ENCODE measurements around the gene ARVCF. TPM values are rescaled to one million over a fixed set of nuclear protein-coding genes. Genes with fewer than 3 reads are reported as not detected.

ARVCF gene
- total RNA-seq, 2 donors from 2014 or later, result 39.6 to 65.9 TPM

DNA sequence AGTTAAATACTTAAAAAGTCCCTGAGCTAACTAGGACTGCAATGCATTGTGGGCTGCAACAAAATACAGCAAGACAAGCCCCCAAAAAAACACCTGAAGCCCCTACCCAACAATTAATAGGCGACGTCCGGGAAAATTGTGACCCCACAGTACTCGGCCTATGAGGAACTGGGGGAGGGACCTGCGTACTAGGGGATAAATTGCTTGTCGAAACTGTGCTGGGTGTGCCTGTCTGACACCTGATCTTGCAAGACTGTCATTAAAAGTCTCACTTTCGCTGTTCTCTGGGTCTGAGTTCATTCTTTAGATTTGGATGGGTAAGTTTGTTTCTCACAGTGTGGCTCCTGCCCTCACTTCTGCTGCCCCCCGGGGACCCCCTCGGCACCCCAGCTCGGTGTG, 19.5 kb upstream of the ARVCF start:
- H3K4me3 ChIP-seq, result no peak overlapping the region
- no peak for TF ChIP-seq POLR2A (IDR thresholded peaks at IDR 0.05)
- no peak for TF ChIP-seq POLR2AphosphoS5 (IDR thresholded peaks at IDR 0.05)
- TF ChIP-seq, protein P1, sequence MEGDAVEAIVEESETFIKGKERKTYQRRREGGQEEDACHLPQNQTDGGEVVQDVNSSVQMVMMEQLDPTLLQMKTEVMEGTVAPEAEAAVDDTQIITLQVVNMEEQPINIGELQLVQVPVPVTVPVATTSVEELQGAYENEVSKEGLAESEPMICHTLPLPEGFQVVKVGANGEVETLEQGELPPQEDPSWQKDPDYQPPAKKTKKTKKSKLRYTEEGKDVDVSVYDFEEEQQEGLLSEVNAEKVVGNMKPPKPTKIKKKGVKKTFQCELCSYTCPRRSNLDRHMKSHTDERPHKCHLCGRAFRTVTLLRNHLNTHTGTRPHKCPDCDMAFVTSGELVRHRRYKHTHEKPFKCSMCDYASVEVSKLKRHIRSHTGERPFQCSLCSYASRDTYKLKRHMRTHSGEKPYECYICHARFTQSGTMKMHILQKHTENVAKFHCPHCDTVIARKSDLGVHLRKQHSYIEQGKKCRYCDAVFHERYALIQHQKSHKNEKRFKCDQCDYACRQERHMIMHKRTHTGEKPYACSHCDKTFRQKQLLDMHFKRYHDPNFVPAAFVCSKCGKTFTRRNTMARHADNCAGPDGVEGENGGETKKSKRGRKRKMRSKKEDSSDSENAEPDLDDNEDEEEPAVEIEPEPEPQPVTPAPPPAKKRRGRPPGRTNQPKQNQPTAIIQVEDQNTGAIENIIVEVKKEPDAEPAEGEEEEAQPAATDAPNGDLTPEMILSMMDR (IDR thresholded peaks at IDR 0.05), result no peak
- no peaks in the 10 kb centered on the region for H3K9me3 ChIP-seq
- H3K27me3 ChIP-seq (replicated peaks; ENCODE audit: insufficient read depth), result no peaks in the 10 kb centered on the region
- intact Hi-C loops (cut with DNase I), result no loop called here
- DNase-seq (ENCODE audit: low spot score), result no peak
- H3K27ac ChIP-seq, result no peak overlapping the region
- H3K36me3 ChIP-seq, result peaks cover 0 to 5% of the 10 kb centered on the region in 2 donors
- H3K4me1 ChIP-seq (replicated peaks), result no peaks in the 10 kb centered on the region
- 91% methylated on average over 10 of the region's 10 CpGs for WGBS

DNA sequence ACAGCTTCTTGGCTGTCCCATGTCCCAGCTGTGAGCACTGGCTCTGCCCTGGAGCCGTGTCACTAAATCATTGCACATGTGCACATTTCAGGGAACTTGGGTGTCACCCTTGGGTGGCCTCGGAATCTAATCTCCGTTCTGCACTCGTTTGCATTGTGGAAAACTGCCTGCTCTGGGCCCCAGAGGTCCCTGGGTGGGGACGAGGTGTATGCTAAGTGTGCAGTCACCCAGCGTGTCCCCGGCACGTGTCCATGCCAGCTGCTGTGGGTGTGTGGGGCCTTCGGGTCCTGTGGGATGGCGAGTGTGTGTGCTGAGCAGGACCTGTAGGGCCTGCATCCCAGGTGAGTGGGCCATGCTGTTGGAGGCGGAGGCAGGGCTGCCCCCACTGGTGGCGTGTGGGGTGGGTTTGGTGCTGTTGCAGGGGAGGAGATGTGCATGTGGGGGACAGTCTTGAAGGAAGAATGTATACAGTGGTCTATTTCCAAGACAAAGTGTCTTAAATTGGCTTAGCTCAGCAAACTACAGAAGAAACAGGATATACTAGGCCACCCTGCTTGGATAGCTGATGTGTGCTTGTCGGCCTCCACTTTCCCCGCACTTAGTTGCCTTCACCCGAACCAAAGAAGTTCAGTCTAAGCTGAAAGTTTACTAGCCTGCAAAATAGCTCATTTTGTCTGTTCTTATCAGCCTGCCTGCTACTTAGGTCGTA, 18.9 kb upstream of the ARVCF start:
- Histone ChIP-seq H3K9me3 (no peaks in the 10 kb centered on the region), H3K4me1 (replicated peaks) (no peaks in the 10 kb centered on the region), H3K27me3 (replicated peaks; ENCODE audit: insufficient read depth) (no peaks in the 10 kb centered on the region), H3K27ac (no peak overlapping the region), H3K4me3 (no peak overlapping the region), H3K36me3 (peaks cover 0 to 5% of the 10 kb centered on the region in 2 donors)
- no peak for TF ChIP-seq POLR2A (IDR thresholded peaks at IDR 0.05)
- TF ChIP-seq, protein P1 (IDR thresholded peaks at IDR 0.05), result no peak
- no peak for TF ChIP-seq POLR2AphosphoS5 (IDR thresholded peaks at IDR 0.05)
- intact Hi-C loops (cut with DNase I), result no loop called here
- no peak for DNase-seq (ENCODE audit: low spot score)
- 85% methylated on average over 16 of the region's 16 CpGs for WGBS

DNA sequence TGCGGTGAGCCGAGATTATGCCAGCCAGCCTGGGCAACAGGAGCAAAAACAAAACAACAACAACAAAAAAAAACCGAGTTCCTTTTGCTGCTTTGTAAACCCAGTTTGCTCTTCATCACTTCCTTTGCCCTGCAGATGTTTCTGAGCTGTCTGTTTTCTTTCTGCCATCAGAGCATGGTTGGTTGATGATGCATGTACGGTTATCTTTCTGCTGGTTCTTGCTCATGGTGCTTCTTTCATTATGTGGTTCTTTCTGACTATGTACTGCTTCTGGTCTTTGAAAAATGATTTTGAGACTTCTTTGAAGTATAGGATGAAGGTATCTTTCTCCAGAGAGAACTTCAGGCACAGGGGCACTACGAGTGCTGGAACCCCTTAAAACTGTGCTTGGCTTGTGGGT, 17.5 kb upstream of the ARVCF start:
- no peaks in the 10 kb centered on the region for H3K4me1 ChIP-seq (replicated peaks)
- no peak overlapping the region for H3K4me3 ChIP-seq
- no peaks in the 10 kb centered on the region for H3K9me3 ChIP-seq
- 84% methylated on average over 5 of the region's 5 CpGs for WGBS
- TF ChIP-seq POLR2AphosphoS5 (IDR thresholded peaks at IDR 0.05) (no peak), POLR2A (IDR thresholded peaks at IDR 0.05) (no peak)
- TF ChIP-seq, protein P1 (IDR thresholded peaks at IDR 0.05), result no peak
- H3K27ac ChIP-seq, result no peak overlapping the region
- intact Hi-C loops (cut with DNase I), result no loop called here
- no peak for DNase-seq (ENCODE audit: low spot score)
- no peaks in the 10 kb centered on the region for H3K27me3 ChIP-seq (replicated peaks; ENCODE audit: insufficient read depth)
- H3K36me3 ChIP-seq, result peaks cover 0 to 5% of the 10 kb centered on the region in 2 donors

DNA sequence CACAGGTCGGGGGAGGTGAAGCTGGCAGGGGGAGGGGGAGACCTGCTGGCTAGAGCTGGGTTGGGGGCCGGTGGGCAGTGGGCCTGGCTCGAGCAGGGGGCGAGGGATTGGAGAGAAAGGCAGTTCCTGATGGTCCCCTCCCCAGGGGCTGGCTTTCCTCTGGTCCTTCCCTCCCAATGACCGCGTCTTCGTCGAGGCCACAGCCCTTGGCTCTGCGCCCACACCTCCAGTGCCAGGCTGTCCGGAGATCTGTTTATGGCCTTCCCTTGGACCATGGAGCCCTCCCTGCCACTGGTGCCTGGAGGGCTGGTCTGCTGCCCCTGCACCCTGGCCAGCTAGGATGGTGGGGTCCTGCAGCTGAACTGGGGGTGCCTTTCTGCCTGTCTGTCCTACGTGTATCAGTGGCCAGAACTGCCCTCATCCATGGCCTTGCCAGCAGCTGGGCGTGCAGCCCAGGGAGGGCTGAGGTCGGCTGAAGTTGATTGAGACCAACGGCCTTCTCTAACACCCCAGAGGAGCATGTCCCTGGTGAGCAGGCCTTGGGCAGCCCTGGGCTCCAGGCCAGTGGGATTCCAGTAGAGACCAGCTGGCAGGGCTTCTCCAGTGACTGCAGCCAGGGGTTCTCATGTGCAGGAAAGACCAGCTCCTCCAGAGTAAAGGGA, 16.6 kb upstream of the ARVCF start:
- intact Hi-C loops (cut with DNase I), result no loop called here
- H3K27ac ChIP-seq, result no peak overlapping the region
- H3K4me3 ChIP-seq, result no peak overlapping the region
- WGBS, result 83% methylated on average over 14 of the region's 14 CpGs
- H3K27me3 ChIP-seq (replicated peaks; ENCODE audit: insufficient read depth), result no peaks in the 10 kb centered on the region
- TF ChIP-seq, protein P1 (IDR thresholded peaks at IDR 0.05), result no peak
- TF ChIP-seq POLR2AphosphoS5 (IDR thresholded peaks at IDR 0.05) (no peak), POLR2A (IDR thresholded peaks at IDR 0.05) (no peak)
- no peaks in the 10 kb centered on the region for H3K4me1 ChIP-seq (replicated peaks)
- peaks cover 0 to 5% of the 10 kb centered on the region in 2 donors for H3K36me3 ChIP-seq
- no peak for DNase-seq (ENCODE audit: low spot score)
- no peaks in the 10 kb centered on the region for H3K9me3 ChIP-seq
